Measurements from ENCODE around the gene FNIP2.

GRCh38 chr4:158788516-158788915 is 19.7 kb downstream of the FNIP2 start:
- TF ChIP-seq, protein P1, sequence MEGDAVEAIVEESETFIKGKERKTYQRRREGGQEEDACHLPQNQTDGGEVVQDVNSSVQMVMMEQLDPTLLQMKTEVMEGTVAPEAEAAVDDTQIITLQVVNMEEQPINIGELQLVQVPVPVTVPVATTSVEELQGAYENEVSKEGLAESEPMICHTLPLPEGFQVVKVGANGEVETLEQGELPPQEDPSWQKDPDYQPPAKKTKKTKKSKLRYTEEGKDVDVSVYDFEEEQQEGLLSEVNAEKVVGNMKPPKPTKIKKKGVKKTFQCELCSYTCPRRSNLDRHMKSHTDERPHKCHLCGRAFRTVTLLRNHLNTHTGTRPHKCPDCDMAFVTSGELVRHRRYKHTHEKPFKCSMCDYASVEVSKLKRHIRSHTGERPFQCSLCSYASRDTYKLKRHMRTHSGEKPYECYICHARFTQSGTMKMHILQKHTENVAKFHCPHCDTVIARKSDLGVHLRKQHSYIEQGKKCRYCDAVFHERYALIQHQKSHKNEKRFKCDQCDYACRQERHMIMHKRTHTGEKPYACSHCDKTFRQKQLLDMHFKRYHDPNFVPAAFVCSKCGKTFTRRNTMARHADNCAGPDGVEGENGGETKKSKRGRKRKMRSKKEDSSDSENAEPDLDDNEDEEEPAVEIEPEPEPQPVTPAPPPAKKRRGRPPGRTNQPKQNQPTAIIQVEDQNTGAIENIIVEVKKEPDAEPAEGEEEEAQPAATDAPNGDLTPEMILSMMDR (conservative IDR thresholded peaks at IDR 0.05; ENCODE audit: low read depth, low read length), result no peak
- no peak for TF ChIP-seq EZH2 (IDR thresholded peaks at IDR 0.05; ENCODE audit: low read length, unreplicated experiment)

All from PC-3 (cell line).